H1 (cell line): ENCODE measurements around the gene NUP88. TPM values are rescaled to one million over a fixed set of nuclear protein-coding genes. Genes with fewer than 3 reads are reported as not detected.

ENCODE experiments used
- BRCA1 ChIP-seq: IDR thresholded peaks from 2 replicates; pipeline ENCODE4 v1.6.1; 2012; ENCODE audit warnings: low read depth, low read length, improper control_type of control experiment
- CHD7 ChIP-seq: fragments of 300-600 bp; sonication (generic); IDR thresholded peaks from 2 replicates; pipeline ENCODE4 v1.7.1; 2012; ENCODE audit warnings: low read length, moderate library complexity, mild to moderate bottlenecking, inconsistent platforms; ENCODE audit not compliant: insufficient replicate concordance
- FOSL1 ChIP-seq: IDR thresholded peaks from 2 replicates; pipeline ENCODE4 v1.6.1; 2011; ENCODE audit warnings: mild to moderate bottlenecking, low read depth, low read length, moderate library complexity; ENCODE audit not compliant: insufficient read depth
- KDM5A ChIP-seq: fragments of 200-600 bp; IDR thresholded peaks from 2 replicates; pipeline ENCODE4 v1.7.1; 2012; ENCODE audit warnings: mild to moderate bottlenecking, low read length, inconsistent platforms, mixed read lengths
- MAX ChIP-seq: IDR thresholded peaks from 2 replicates; pipeline ENCODE4 v1.6.1; 2012; ENCODE audit warnings: inconsistent platforms
- NRF1 ChIP-seq: IDR thresholded peaks from 2 replicates; pipeline ENCODE4 v1.6.1; 2011; ENCODE audit warnings: mild to moderate bottlenecking, low read depth, low read length, improper control_type of control experiment
- RAD21 ChIP-seq, 2 experiments: IDR thresholded peaks in 1 of 2; conservative IDR thresholded peaks in 1 of 2; 2 replicates each; pipeline ENCODE4 v1.6.1; 2011; ENCODE audit warnings: low read depth in 2 of 2, low read length in 2 of 2, improper control_type of control experiment in 1 of 2, inconsistent platforms in 1 of 2, mild to moderate bottlenecking in 1 of 2, moderate library complexity in 1 of 2
- RXRA ChIP-seq: IDR thresholded peaks from 2 replicates; pipeline ENCODE4 v1.6.1; 2011; ENCODE audit warnings: low read depth, mild to moderate bottlenecking, low read length, moderate library complexity; ENCODE audit not compliant: insufficient read depth
- ZNF274 ChIP-seq: IDR thresholded peaks from 2 replicates; pipeline ENCODE4 v1.7.0; 2012; ENCODE audit warnings: low read length, borderline replicate concordance; ENCODE audit errors: extremely low read depth
- polyA plus RNA-seq, 7 experiments: library from polyadenylated mRNA; depleted of rRNA in 3 of 7; stranded (reverse) in 5 of 7; unstranded in 2 of 7; fragments of >200 nt in 5 of 7; fragments of 200-250 nt in 2 of 7; gene quantifications; 1 replicate in 5 of 7; 2 replicates in 1 of 7; 4 replicates in 1 of 7; pipeline versions ENCODE4 v1.2.1 to v1.2.3, GENCODE V29; 2011 to 2013; ENCODE audit warnings: missing spikeins in 2 of 7, mixed read lengths in 2 of 7
- total RNA-seq: library from RNA; stranded (reverse); fragmentation: NEBNext Ultra II Directional; extraction: Animal tissue kit (Norgen Biotek cat#: 25700); gene quantifications from 2 replicates; pipeline ENCODE4 v1.2.1, GENCODE V29; 2021

NUP88 gene
- total and polyA plus RNA-seq, 2 of the 8 experiments (the other 6 are each of a cell fraction or from before 2014, with no cell fraction given): 77.4 to 105 TPM

- no peak for TF ChIP-seq RAD21 (IDR thresholded peaks at IDR 0.05 in 1 of 2, conservative IDR thresholded peaks at IDR 0.05 in 1 of 2; ENCODE audit: low read depth in 2 of 2, low read length in 2 of 2)
- no peak for TF ChIP-seq ZNF274
- TF ChIP-seq FOSL1: no peak
- no peak for TF ChIP-seq CHD7
- TF ChIP-seq RXRA: no peak
- no peak for TF ChIP-seq KDM5A
- no peak for TF ChIP-seq NRF1
- no peak for TF ChIP-seq BRCA1
- no peak for TF ChIP-seq MAX
These were observed 48.0 kb upstream of the NUP88 start (continued) for GRCh38 chr17:5467416-5467815.
